Measurements from ENCODE around the gene DOC2B. TPM values are rescaled to one million over a fixed set of nuclear protein-coding genes. Genes with fewer than 3 reads are reported as not detected.

The DOC2B gene
- total RNA-seq, 1 donor: not detected

GRCh38 chr17:155576-155975 is 25.9 kb downstream of the DOC2B start:
- no peak for TF ChIP-seq CTCF (IDR thresholded peaks at IDR 0.05; ENCODE audit: insufficient read depth, low read depth, low read length)
- no peak overlapping the region for H3K4me3 ChIP-seq (ENCODE audit: low read depth, low read length)

GRCh38 chr17:153851-154250 is 27.6 kb downstream of the DOC2B start:
- DNase-seq (ENCODE audit: low read depth): no peak
- H3K4me3 ChIP-seq (ENCODE audit: low read depth, low read length): no peak overlapping the region
- TF ChIP-seq CTCF (IDR thresholded peaks at IDR 0.05; ENCODE audit: insufficient read depth, low read depth, low read length): no peak

More at GRCh38 chr17:155576-155975, 25.9 kb downstream of the DOC2B start:
- DNase-seq (ENCODE audit: low read depth): no peak

DNA sequence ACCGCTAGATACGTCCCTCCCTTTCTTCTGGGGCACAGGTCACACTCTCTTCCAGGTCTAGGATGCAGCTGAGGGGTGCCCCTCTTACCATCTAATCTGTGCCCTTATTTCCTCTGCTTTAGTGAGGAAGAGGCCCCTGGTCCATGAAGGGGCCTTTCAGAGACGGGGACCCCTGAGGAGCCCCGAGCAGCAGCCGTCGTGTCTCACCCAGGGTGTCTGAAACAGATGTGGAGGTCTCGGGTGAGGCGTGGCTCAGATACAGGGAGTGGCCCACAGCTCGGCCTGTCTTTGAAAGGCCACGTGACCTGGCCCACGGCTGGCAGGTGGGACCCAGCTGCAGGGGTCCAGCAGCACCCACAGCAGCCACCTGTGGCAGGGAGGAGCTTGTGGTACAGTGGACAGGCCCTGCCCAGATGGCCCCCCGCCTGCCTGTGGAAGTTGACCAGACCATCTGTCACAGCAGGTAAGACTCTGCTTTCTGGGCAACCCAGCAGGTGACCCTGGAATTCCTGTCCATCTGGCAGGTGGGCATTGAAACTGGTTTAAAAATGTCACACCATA is 28.5 kb downstream of the DOC2B start:
- no peak for DNase-seq (ENCODE audit: low read depth)
- no peak overlapping the region for H3K4me3 ChIP-seq (ENCODE audit: low read depth, low read length)
- no peak for TF ChIP-seq CTCF (IDR thresholded peaks at IDR 0.05; ENCODE audit: insufficient read depth, low read depth, low read length)

- no peak for TF ChIP-seq CTCF (IDR thresholded peaks at IDR 0.05; ENCODE audit: insufficient read depth, low read depth, low read length)
- DNase-seq (ENCODE audit: low read depth): no peak
- no peak overlapping the region for H3K4me3 ChIP-seq (ENCODE audit: low read depth, low read length)
These were observed 29.3 kb downstream of the DOC2B start for GRCh38 chr17:151886-152859.

- DNase-seq (ENCODE audit: low read depth): no peak
- no peak overlapping the region for H3K4me3 ChIP-seq (ENCODE audit: low read depth, low read length)
- TF ChIP-seq CTCF (IDR thresholded peaks at IDR 0.05; ENCODE audit: insufficient read depth, low read depth, low read length): no peak
These were observed 30.4 kb downstream of the DOC2B start for GRCh38 chr17:151004-151403.

DNA sequence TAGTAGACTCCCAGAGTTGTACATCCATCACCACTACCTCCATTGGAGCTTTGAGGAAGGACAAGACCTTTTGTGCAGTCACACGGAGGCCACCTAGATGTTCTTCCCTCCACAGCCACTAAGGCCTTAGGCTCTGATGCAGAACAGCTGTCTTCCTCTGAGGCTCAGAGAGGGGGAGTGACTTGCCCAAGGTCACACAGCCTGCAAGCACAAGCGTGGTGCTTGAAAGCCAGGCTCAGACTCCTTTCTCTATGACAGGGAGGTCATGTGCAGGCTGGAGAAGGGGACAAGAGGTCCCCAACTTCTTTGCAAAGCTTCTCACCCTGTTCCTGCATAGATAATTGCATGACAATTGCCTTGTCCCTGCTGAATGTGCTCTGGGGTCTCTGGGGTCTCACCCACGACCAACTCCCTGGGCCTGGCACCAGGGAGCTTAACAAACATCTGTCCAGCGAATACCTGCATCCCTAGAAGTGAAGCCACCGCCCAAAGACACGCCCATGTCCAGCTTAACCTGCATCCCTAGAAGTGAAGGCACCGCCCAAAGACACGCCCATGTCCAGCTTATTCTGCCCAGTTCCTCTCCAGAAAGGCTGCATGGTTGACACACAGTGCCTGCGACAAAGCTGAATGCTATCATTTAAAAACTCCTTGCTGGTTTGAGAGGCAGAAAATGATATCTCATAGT is 31.4 kb downstream of the DOC2B start:
- H3K4me3 ChIP-seq (ENCODE audit: low read depth, low read length): no peak overlapping the region
- no peak for DNase-seq (ENCODE audit: low read depth)
- TF ChIP-seq CTCF (IDR thresholded peaks at IDR 0.05; ENCODE audit: insufficient read depth, low read depth, low read length): no peak

All from fibroblast of villous mesenchyme (primary cell).